DOHH2 (cell line): ENCODE measurements around the gene MSH2.
"Not testable (repeated sequence)": the region's sequence is repeated elsewhere in the genome, so short reads cannot be mapped to it uniquely, and the experiment has no call there.

Source experiments
- H3F3A ChIP-seq: fragments of 200-600 bp; sonication (generic), shearing (Covaris generic); 2 replicates; pipeline ENCODE4 v1.6.0; 2016; ENCODE audit warnings: antibody characterized with exemption, mild to moderate bottlenecking; ENCODE audit not compliant: control insufficient read depth, insufficient read depth
- H3K27ac ChIP-seq: fragments of 200-600 bp; sonication (generic); 2 replicates; pipeline ENCODE4 v1.5.1; 2014; ENCODE audit warnings: low read depth, mild to moderate bottlenecking, low read length, moderate library complexity
- H3K27me3 ChIP-seq: fragments of 200-600 bp; sonication (generic); 2 replicates; pipeline ENCODE4 v1.6.1; 2014; ENCODE audit warnings: mild to moderate bottlenecking, low read length, mixed read lengths; ENCODE audit not compliant: control insufficient read depth
- H3K36me3 ChIP-seq: fragments of 200-600 bp; sonication (generic); 2 replicates; pipeline ENCODE4 v1.6.1; 2014; ENCODE audit warnings: mild to moderate bottlenecking, low read length, moderate library complexity, mixed read lengths; ENCODE audit not compliant: control insufficient read depth
- H3K4me1 ChIP-seq: fragments of 200-600 bp; sonication (generic); 2 replicates; pipeline ENCODE4 v1.6.1; 2014; ENCODE audit warnings: mild to moderate bottlenecking, low read length, mixed read lengths; ENCODE audit not compliant: control insufficient read depth
- H3K4me2 ChIP-seq: fragments of 200-600 bp; sonication (generic); 2 replicates; pipeline ENCODE4 v1.6.0; 2014; ENCODE audit warnings: mild to moderate bottlenecking, low read length, moderate library complexity
- H3K4me3 ChIP-seq: fragments of 200-600 bp; sonication (generic); 2 replicates; pipeline ENCODE4 v1.5.1; 2014; ENCODE audit warnings: mild to moderate bottlenecking, low read length, mixed read lengths
- H3K79me2 ChIP-seq: fragments of 200-600 bp; sonication (generic); 2 replicates; pipeline ENCODE4 v1.6.1; 2014; ENCODE audit warnings: mild to moderate bottlenecking, low read length, mixed read lengths; ENCODE audit not compliant: control insufficient read depth
- H3K9me2 ChIP-seq: fragments of 200-600 bp; sonication (generic); replicated peaks from 2 replicates; pipeline ENCODE4 v1.6.1; 2014; ENCODE audit warnings: mild to moderate bottlenecking, low read length, mixed read lengths; ENCODE audit not compliant: control insufficient read depth
- H3K9me3 ChIP-seq: fragments of 200-600 bp; sonication (generic); 2 replicates; pipeline ENCODE4 v1.6.1; 2014; ENCODE audit warnings: antibody characterized with exemption, low read length, mixed read lengths; ENCODE audit not compliant: control insufficient read depth, insufficient read depth
- H4K20me1 ChIP-seq: fragments of 200-600 bp; sonication (generic); 2 replicates; pipeline ENCODE4 v1.6.0; 2014; ENCODE audit warnings: low read depth, mild to moderate bottlenecking, antibody characterized with exemption, low read length, moderate library complexity; ENCODE audit not compliant: control insufficient read depth, insufficient read depth
- CTCF ChIP-seq: fragments of 200-600 bp; sonication (generic); IDR thresholded peaks from one replicate; pipeline ENCODE4 v1.5.1; 2014; ENCODE audit warnings: antibody characterized with exemption, mild to moderate bottlenecking, low read depth, low read length; ENCODE audit not compliant: poor library complexity, severe bottlenecking
- EZH2phosphoT487 ChIP-seq: fragments of 200-600 bp; sonication (generic); IDR thresholded peaks from 2 replicates; pipeline ENCODE4 v1.6.1; 2017; ENCODE audit warnings: borderline replicate concordance, mild to moderate bottlenecking, antibody characterized with exemption, low read length, moderate library complexity, mixed read lengths

The MSH2 gene

GRCh38 chr2:47501374-47502200, 98.6 kb downstream of the MSH2 start:
- TF ChIP-seq CTCF = no peak
- no peak for TF ChIP-seq EZH2phosphoT487
- Histone ChIP-seq H3K79me2 (no peaks in the 10 kb centered on the region), H3K27ac (peak overlapping the region; percentile 99), H3K4me3 (peak overlapping the region; percentile 6), H3K9me3 (peaks cover 55% of the 10 kb centered on the region), H4K20me1 (no peaks in the 10 kb centered on the region), H3K27me3 (no peaks in the 10 kb centered on the region), H3K4me1 (peaks cover 60% of the 10 kb centered on the region), H3K4me2 (peak overlapping the region; percentile 99), H3K9me2 (no peaks in the 10 kb centered on the region), H3F3A (peaks cover 18% of the 10 kb centered on the region), H3K36me3 (peaks cover 41% of the 10 kb centered on the region)

- Histone ChIP-seq H3K4me3 (peak overlapping the region; percentile 73), H3F3A (peaks cover 18% of the 10 kb centered on the region), H3K27ac (peak overlapping the region; percentile 99), H3K4me1 (peaks cover 61% of the 10 kb centered on the region), H3K4me2 (peak overlapping the region; percentile 99), H3K9me3 (peaks cover 55% of the 10 kb centered on the region), H3K36me3 (peaks cover 41% of the 10 kb centered on the region)
- not testable (repeated sequence) for H3K27me3 ChIP-seq, H4K20me1 ChIP-seq, H3K9me2 ChIP-seq, H3K79me2 ChIP-seq
Measured at GRCh38 chr2:47502498-47502897, 99.5 kb downstream of the MSH2 start.

GRCh38 chr2:47503481-47504070, 100.6 kb downstream of the MSH2 start:
- peak overlapping the region; percentile 99 for H3K4me2 ChIP-seq
- H3K36me3 ChIP-seq = peaks cover 41% of the 10 kb centered on the region
- peak overlapping the region; percentile 99 for H3K27ac ChIP-seq
- H3K9me3 ChIP-seq = peaks cover 46% of the 10 kb centered on the region
- no peaks in the 10 kb centered on the region for H3K79me2 ChIP-seq
- H3K4me3 ChIP-seq = peak overlapping the region; percentile 73
- TF ChIP-seq CTCF (no peak), EZH2phosphoT487 (no peak)
- no peaks in the 10 kb centered on the region for H4K20me1 ChIP-seq
- peaks cover 71% of the 10 kb centered on the region for H3K4me1 ChIP-seq
- no peaks in the 10 kb centered on the region for H3K9me2 ChIP-seq
- no peaks in the 10 kb centered on the region for H3K27me3 ChIP-seq
- H3F3A ChIP-seq = peaks cover 18% of the 10 kb centered on the region

- Histone ChIP-seq H3K9me2 (no peaks in the 10 kb centered on the region), H3K27ac (peak overlapping the region; percentile 99), H3K4me3 (peak overlapping the region; percentile 73), H3K9me3 (peaks cover 39% of the 10 kb centered on the region), H3K4me2 (peak overlapping the region; percentile 99), H3F3A (peaks cover 18% of the 10 kb centered on the region), H3K79me2 (no peaks in the 10 kb centered on the region), H4K20me1 (no peaks in the 10 kb centered on the region), H3K36me3 (peaks cover 38% of the 10 kb centered on the region), H3K27me3 (no peaks in the 10 kb centered on the region), H3K4me1 (peaks cover 75% of the 10 kb centered on the region)
- TF ChIP-seq CTCF = no peak
- no peak for TF ChIP-seq EZH2phosphoT487
Measured at GRCh38 chr2:47504174-47504810, 101.3 kb downstream of the MSH2 start.
